DOHH2 (cell line): ENCODE measurements around the gene KANTR.
"Not testable (repeated sequence)": the region's sequence is repeated elsewhere in the genome, so short reads cannot be mapped to it uniquely, and the experiment has no call there.

Experiments used
- H3F3A ChIP-seq: fragments of 200-600 bp; sonication (generic), shearing (Covaris generic); 2 replicates; pipeline ENCODE4 v1.6.0; 2016; ENCODE audit warnings: antibody characterized with exemption, mild to moderate bottlenecking; ENCODE audit not compliant: control insufficient read depth, insufficient read depth
- H3K27ac ChIP-seq: fragments of 200-600 bp; sonication (generic); 2 replicates; pipeline ENCODE4 v1.5.1; 2014; ENCODE audit warnings: low read depth, mild to moderate bottlenecking, low read length, moderate library complexity
- H3K27me3 ChIP-seq: fragments of 200-600 bp; sonication (generic); 2 replicates; pipeline ENCODE4 v1.6.1; 2014; ENCODE audit warnings: mild to moderate bottlenecking, low read length, mixed read lengths; ENCODE audit not compliant: control insufficient read depth
- H3K36me3 ChIP-seq: fragments of 200-600 bp; sonication (generic); 2 replicates; pipeline ENCODE4 v1.6.1; 2014; ENCODE audit warnings: mild to moderate bottlenecking, low read length, moderate library complexity, mixed read lengths; ENCODE audit not compliant: control insufficient read depth
- H3K4me1 ChIP-seq: fragments of 200-600 bp; sonication (generic); 2 replicates; pipeline ENCODE4 v1.6.1; 2014; ENCODE audit warnings: mild to moderate bottlenecking, low read length, mixed read lengths; ENCODE audit not compliant: control insufficient read depth
- H3K4me2 ChIP-seq: fragments of 200-600 bp; sonication (generic); 2 replicates; pipeline ENCODE4 v1.6.0; 2014; ENCODE audit warnings: mild to moderate bottlenecking, low read length, moderate library complexity
- H3K4me3 ChIP-seq: fragments of 200-600 bp; sonication (generic); 2 replicates; pipeline ENCODE4 v1.5.1; 2014; ENCODE audit warnings: mild to moderate bottlenecking, low read length, mixed read lengths
- H3K79me2 ChIP-seq: fragments of 200-600 bp; sonication (generic); 2 replicates; pipeline ENCODE4 v1.6.1; 2014; ENCODE audit warnings: mild to moderate bottlenecking, low read length, mixed read lengths; ENCODE audit not compliant: control insufficient read depth
- H3K9me2 ChIP-seq: fragments of 200-600 bp; sonication (generic); replicated peaks from 2 replicates; pipeline ENCODE4 v1.6.1; 2014; ENCODE audit warnings: mild to moderate bottlenecking, low read length, mixed read lengths; ENCODE audit not compliant: control insufficient read depth
- H3K9me3 ChIP-seq: fragments of 200-600 bp; sonication (generic); 2 replicates; pipeline ENCODE4 v1.6.1; 2014; ENCODE audit warnings: antibody characterized with exemption, low read length, mixed read lengths; ENCODE audit not compliant: control insufficient read depth, insufficient read depth
- H4K20me1 ChIP-seq: fragments of 200-600 bp; sonication (generic); 2 replicates; pipeline ENCODE4 v1.6.0; 2014; ENCODE audit warnings: low read depth, mild to moderate bottlenecking, antibody characterized with exemption, low read length, moderate library complexity; ENCODE audit not compliant: control insufficient read depth, insufficient read depth
- EZH2phosphoT487 ChIP-seq: fragments of 200-600 bp; sonication (generic); IDR thresholded peaks from 2 replicates; pipeline ENCODE4 v1.6.1; 2017; ENCODE audit warnings: borderline replicate concordance, mild to moderate bottlenecking, antibody characterized with exemption, low read length, moderate library complexity, mixed read lengths
- TF ChIP-seq, protein P1 (sequence below): fragments of 200-600 bp; sonication (generic); IDR thresholded peaks from one replicate; pipeline ENCODE4 v1.5.1; 2014; ENCODE audit warnings: antibody characterized with exemption, mild to moderate bottlenecking, low read depth, low read length; ENCODE audit not compliant: poor library complexity, severe bottlenecking

The KANTR gene

GRCh38 chrX:53159184-53159583 lies 65.2 kb downstream of the KANTR start:
- Histone ChIP-seq H3F3A (no peaks in the 10 kb centered on the region), H3K79me2 (no peaks in the 10 kb centered on the region), H3K9me2 (no peaks in the 10 kb centered on the region), H3K36me3 (no peaks in the 10 kb centered on the region), H3K27ac (no peak overlapping the region), H3K4me2 (no peak overlapping the region), H3K4me1 (no peaks in the 10 kb centered on the region), H3K27me3 (no peaks in the 10 kb centered on the region), H4K20me1 (no peaks in the 10 kb centered on the region), H3K4me3 (no peak overlapping the region), H3K9me3 (no peaks in the 10 kb centered on the region)
- no peak for TF ChIP-seq EZH2phosphoT487
- TF ChIP-seq, protein P1, sequence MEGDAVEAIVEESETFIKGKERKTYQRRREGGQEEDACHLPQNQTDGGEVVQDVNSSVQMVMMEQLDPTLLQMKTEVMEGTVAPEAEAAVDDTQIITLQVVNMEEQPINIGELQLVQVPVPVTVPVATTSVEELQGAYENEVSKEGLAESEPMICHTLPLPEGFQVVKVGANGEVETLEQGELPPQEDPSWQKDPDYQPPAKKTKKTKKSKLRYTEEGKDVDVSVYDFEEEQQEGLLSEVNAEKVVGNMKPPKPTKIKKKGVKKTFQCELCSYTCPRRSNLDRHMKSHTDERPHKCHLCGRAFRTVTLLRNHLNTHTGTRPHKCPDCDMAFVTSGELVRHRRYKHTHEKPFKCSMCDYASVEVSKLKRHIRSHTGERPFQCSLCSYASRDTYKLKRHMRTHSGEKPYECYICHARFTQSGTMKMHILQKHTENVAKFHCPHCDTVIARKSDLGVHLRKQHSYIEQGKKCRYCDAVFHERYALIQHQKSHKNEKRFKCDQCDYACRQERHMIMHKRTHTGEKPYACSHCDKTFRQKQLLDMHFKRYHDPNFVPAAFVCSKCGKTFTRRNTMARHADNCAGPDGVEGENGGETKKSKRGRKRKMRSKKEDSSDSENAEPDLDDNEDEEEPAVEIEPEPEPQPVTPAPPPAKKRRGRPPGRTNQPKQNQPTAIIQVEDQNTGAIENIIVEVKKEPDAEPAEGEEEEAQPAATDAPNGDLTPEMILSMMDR = no peak

GRCh38 chrX:53160297-53160983 lies 66.5 kb downstream of the KANTR start:
- no peak for TF ChIP-seq EZH2phosphoT487
- TF ChIP-seq, protein P1 = no peak
- Histone ChIP-seq H4K20me1 (no peaks in the 10 kb centered on the region), H3K9me3 (no peaks in the 10 kb centered on the region), H3K4me1 (peaks cover 2% of the 10 kb centered on the region; the same call in 1 of the 2 replicates), H3K9me2 (no peaks in the 10 kb centered on the region), H3K4me3 (no peak overlapping the region), H3K27me3 (no peaks in the 10 kb centered on the region), H3K27ac (no peak overlapping the region), H3K36me3 (no peaks in the 10 kb centered on the region), H3K4me2 (no peak overlapping the region), H3K79me2 (no peaks in the 10 kb centered on the region), H3F3A (no peaks in the 10 kb centered on the region)

DNA sequence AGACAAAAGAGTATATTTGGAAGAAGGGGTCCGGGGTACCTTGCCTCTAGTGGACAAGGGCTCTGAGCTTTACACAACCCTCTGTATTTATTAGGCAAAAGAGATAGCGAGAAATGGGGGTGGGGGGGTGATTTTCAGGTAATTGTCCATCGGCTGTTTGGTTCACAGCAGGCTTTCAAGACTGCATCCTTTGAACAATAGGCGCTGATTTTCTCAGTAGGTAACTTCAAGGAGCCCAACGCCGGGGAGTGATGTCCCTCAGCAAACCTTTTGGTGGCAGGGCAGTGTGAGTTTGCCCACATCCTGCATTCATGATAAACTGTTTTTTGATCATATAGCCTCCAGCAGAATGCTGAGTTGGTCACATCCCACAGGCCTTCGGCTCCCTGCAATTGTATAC lies 69.5 kb downstream of the KANTR start:
- Histone ChIP-seq H3K9me2 (no peaks in the 10 kb centered on the region), H3K36me3 (no peaks in the 10 kb centered on the region), H3K4me3 (no peak overlapping the region), H3K4me2 (no peak overlapping the region), H3K4me1 (peaks cover 16% of the 10 kb centered on the region), H3K79me2 (no peaks in the 10 kb centered on the region), H3F3A (no peaks in the 10 kb centered on the region), H4K20me1 (no peaks in the 10 kb centered on the region), H3K27me3 (no peaks in the 10 kb centered on the region), H3K27ac (no peak overlapping the region), H3K9me3 (no peaks in the 10 kb centered on the region)
- TF ChIP-seq, protein P1 = no peak
- TF ChIP-seq EZH2phosphoT487 = no peak

GRCh38 chrX:53164566-53164965 lies 70.6 kb downstream of the KANTR start:
- H3K4me2 ChIP-seq, H3F3A ChIP-seq, H3K79me2 ChIP-seq, H3K27me3 ChIP-seq, H4K20me1 ChIP-seq, H3K9me3 ChIP-seq, H3K9me2 ChIP-seq, H3K27ac ChIP-seq, H3K36me3 ChIP-seq, H3K4me3 ChIP-seq: not testable (repeated sequence)
- H3K4me1 ChIP-seq = peaks cover 16% of the 10 kb centered on the region
